Measurements from ENCODE around the gene TMEM209.
"Not testable (repeated sequence)": the region's sequence is repeated elsewhere in the genome, so short reads cannot be mapped to it uniquely, and the experiment has no call there.

Gene TMEM209

DNA sequence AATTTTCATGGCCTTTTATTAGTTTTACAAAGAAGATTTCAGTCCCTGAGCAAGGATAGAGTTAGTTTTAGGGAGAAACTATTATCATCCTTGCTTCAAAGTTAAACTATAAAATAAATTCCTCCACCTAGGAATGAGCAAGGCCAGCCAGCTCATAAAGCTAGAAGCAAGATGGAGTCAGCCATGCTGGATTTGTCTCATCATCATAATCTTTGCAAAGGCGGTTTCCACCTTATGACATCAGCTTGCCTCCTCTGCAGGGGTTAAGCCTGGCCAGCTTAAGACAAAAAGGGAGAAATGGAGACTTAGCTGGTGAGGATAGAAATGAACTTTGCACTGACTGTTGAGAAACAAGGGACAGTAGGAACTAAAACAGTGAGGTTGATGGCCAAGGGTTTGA is 21.1 kb upstream of the TMEM209 start:
- ChIA-PET POLR2A (no interaction called here), CTCF (interaction anchor here (1.2 kb wide), 1 partner anchor 10 kb away, joined by 4 read pairs; no protein-coding TSS in a partner anchor)
- DNase-seq (ENCODE audit: low read depth, low spot score) = no peak
- H3K4me3 ChIP-seq (ENCODE audit: low read depth, low read length) = no peak overlapping the region
- TF ChIP-seq, protein P1, sequence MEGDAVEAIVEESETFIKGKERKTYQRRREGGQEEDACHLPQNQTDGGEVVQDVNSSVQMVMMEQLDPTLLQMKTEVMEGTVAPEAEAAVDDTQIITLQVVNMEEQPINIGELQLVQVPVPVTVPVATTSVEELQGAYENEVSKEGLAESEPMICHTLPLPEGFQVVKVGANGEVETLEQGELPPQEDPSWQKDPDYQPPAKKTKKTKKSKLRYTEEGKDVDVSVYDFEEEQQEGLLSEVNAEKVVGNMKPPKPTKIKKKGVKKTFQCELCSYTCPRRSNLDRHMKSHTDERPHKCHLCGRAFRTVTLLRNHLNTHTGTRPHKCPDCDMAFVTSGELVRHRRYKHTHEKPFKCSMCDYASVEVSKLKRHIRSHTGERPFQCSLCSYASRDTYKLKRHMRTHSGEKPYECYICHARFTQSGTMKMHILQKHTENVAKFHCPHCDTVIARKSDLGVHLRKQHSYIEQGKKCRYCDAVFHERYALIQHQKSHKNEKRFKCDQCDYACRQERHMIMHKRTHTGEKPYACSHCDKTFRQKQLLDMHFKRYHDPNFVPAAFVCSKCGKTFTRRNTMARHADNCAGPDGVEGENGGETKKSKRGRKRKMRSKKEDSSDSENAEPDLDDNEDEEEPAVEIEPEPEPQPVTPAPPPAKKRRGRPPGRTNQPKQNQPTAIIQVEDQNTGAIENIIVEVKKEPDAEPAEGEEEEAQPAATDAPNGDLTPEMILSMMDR (IDR thresholded peaks at IDR 0.05; ENCODE audit: insufficient read depth, low read length, missing control alignments) = no peak

DNA sequence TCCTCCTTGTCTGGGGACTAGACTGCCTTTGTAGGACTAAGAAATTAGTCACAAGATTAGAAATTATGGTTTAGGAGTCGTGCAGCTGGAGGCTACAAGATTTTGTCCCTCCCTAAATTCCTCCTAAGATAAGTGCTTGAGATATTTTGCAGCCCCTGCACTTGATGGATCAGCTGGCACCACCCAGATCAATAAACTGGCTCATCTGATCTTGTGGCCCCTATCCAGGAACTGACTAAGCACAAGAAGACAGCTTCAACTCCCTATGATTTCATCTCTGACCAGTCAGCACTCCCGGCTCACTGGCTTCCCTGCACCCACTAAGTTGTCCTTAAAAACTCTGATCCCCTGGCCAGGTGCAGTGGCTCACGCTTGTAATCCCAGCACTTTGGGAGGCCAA is 19.7 kb upstream of the TMEM209 start:
- H3K4me3 ChIP-seq (ENCODE audit: low read depth, low read length); CTCF ChIA-PET; DNase-seq (ENCODE audit: low read depth, low spot score); POLR2A ChIA-PET: not testable (repeated sequence)

DNA sequence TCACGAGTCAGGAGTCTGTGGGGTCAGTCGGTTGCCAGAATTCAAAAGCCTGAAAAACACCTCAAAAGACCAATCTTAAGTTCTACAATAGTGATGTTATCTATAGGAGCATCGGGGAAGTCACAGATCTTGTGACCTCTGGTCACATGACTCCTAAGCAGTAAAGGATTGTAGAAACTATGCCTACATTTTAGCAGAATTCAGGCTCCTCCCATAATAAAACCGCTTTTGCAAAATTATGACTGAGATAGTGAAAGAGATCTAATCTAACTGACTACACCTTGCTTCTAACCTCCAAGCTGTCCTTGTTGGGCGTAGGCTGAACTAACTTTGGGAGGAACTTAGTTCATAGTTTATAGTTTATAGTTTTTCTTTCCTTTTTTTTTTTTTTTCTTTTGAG is 19.0 kb upstream of the TMEM209 start:
- ChIA-PET CTCF (no interaction called here), POLR2A (no interaction called here)
- DNase-seq (ENCODE audit: low read depth, low spot score) = no peak

DNA sequence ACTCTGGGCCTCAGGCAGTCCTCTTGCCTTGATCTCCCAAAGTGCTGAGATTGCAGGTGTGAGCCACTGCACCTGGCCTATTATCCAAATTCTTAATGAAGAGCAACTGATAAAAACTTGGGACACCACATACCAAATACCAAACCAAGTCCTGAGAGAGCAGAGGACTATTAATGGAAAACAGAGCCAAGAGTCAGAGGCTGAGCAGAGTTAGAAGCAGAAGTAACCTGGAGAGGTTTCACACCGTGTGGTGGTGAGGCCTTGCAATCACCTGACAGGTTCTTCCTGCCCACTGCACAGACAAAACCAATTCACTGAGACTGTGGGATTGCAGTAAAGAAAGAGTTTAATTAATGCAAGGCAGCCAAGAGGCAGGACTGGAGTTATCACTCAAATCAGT is 18.4 kb upstream of the TMEM209 start:
- POLR2A ChIA-PET = no interaction called here
- DNase-seq (ENCODE audit: low read depth, low spot score) = no peak
- H3K4me3 ChIP-seq (ENCODE audit: low read depth, low read length) = no peak overlapping the region
- CTCF ChIA-PET = no interaction called here
- TF ChIP-seq, protein P1 (IDR thresholded peaks at IDR 0.05; ENCODE audit: insufficient read depth, low read length, missing control alignments) = no peak

More for the DNA sequence above, 19.0 kb upstream of the TMEM209 start:
- TF ChIP-seq, protein P1 (IDR thresholded peaks at IDR 0.05; ENCODE audit: insufficient read depth, low read length, missing control alignments) = no peak
- no peak overlapping the region for H3K4me3 ChIP-seq (ENCODE audit: low read depth, low read length)

DNA sequence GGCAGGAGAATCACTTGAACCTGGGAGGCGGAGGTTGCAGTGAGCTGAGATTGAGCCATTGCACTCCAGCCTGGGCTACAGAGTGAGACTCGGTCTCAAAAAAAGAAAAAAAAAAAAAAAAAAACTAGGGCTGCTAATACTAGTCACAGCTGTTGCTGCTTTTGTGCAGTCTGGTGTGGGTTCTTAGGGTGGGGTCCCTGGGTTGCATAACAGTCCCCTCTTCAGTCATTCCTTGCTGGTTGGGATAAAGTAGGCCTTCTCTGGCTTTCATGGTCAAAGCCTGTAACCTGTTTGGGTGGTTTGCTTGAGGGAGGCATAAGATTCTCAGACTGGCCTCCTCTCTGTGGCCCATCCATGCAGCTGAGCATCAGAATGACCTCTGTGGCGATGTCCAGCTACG is 16.5 kb upstream of the TMEM209 start:
- DNase-seq (ENCODE audit: low read depth, low spot score) = no peak
- H3K4me3 ChIP-seq (ENCODE audit: low read depth, low read length) = no peak overlapping the region
- TF ChIP-seq, protein P1 (IDR thresholded peaks at IDR 0.05; ENCODE audit: insufficient read depth, low read length, missing control alignments) = no peak
- ChIA-PET CTCF (no interaction called here), POLR2A (interaction anchor here (0.6 kb wide), 1 partner anchor 19 kb away, joined by 4 read pairs; no protein-coding TSS in a partner anchor)

DNA sequence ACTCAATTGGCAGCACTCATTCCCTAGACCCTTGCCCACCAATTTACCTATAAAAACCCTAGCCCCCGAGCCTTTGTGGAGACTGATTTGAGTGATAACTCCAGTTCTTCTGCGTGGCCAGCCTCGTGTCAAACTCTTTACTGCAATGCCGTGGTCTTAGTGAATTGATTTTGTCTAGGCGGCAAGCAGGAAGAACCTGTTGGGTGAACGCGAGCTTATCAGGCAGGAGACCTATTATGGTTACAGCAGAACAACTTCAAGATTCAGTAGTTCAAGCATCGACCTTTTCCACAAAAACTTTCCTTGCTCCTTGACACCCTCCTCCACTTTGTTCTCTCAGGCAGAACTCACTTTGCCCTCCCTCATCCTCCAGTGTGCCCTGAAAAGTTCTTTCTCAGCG is 14.7 kb upstream of the TMEM209 start:
- CTCF ChIA-PET = no interaction called here
- POLR2A ChIA-PET = no interaction called here
- TF ChIP-seq, protein P1 (IDR thresholded peaks at IDR 0.05; ENCODE audit: insufficient read depth, low read length, missing control alignments) = no peak

DNA sequence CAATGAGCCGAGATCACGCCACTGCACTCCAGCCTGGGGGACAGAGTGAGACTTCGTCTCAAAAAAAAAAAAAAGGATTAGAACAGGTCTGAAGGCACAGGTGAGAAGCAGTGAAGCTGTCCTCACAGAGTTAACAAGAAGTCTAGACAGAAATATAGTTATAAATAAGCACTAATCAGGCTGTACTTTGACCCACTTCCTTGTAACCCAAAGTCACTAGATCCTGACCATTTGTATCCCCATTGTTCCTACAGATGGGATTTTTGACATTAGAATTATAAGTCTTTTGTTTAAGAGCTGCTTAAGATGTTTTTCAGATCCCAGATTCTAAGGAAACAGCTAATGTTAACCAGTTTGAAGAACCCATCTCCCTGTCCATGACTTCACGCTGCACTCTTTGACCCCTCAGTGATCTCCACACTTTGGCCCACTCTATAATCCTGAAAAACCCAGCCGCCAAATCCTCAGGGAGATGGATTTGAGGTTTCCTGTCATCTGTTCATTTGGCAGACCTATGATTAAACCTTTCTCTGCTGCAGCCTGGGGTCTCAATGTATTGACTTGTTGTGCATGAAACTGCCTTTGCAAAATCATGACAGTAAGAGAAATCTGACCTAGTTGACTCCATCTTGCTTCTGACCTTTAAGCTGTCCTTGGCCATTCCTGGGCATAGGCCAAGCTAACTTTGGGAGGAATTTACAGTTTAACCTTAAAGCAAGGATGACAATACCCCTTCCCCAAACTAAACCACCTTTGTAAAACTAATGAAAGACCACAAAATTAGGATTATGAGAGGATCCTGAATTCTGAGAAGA is 13.8 kb upstream of the TMEM209 start:
- ChIA-PET CTCF (no interaction called here), POLR2A (no interaction called here)
- no peak for DNase-seq (ENCODE audit: low read depth, low spot score)
- H3K4me3 ChIP-seq (ENCODE audit: low read depth, low read length) = no peak overlapping the region
- TF ChIP-seq, protein P1 (IDR thresholded peaks at IDR 0.05; ENCODE audit: insufficient read depth, low read length, missing control alignments) = no peak

More for the DNA sequence above, 14.7 kb upstream of the TMEM209 start:
- DNase-seq (ENCODE audit: low read depth, low spot score) = no peak
- no peak overlapping the region for H3K4me3 ChIP-seq (ENCODE audit: low read depth, low read length)
